Measurements from ENCODE around the gene ARHGEF2. TPM values are rescaled to one million over a fixed set of nuclear protein-coding genes. Genes with fewer than 3 reads are reported as not detected.

ARHGEF2 gene
- total RNA-seq, 1 donor: 116 TPM

- no peak for TF ChIP-seq CTCF (IDR thresholded peaks at IDR 0.05; ENCODE audit: insufficient read depth, low read length)
These were observed 6.2 kb downstream of the ARHGEF2 start for GRCh38 chr1:155971910-155972809.

GRCh38 chr1:155970531-155971167, 7.7 kb downstream of the ARHGEF2 start:
- no peak for TF ChIP-seq CTCF (IDR thresholded peaks at IDR 0.05; ENCODE audit: insufficient read depth, low read length)
- DNase-seq (ENCODE audit: low read depth): peak; percentile 88
- peak overlapping the region; percentile 33 for H3K4me3 ChIP-seq (ENCODE audit: low read depth, low read length)

More at GRCh38 chr1:155971910-155972809, 6.2 kb downstream of the ARHGEF2 start:
- H3K4me3 ChIP-seq (ENCODE audit: low read depth, low read length): no peak overlapping the region
- no peak for DNase-seq (ENCODE audit: low read depth)

DNA sequence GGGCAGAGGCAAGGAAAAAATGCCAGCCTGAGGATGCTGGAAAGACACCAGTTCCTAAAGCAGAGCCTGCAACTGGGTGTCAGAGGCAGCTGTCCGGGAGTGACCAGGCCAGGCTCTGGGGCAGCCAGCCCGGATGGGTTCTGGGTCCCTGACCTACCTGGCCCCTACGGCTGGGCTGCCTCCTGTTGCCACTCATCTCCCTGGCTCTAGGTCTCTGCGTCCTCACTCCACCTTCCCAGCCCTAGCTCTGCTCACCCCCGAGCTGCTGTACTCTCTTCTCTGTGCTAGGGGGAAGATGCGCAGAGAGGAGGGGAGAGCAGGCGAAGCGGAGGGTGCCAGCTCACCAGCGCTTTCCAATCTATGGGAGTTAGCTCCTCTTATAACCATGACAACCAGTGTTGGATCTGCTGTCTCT, 9.0 kb downstream of the ARHGEF2 start:
- H3K4me3 ChIP-seq (ENCODE audit: low read depth, low read length): no peak overlapping the region
- TF ChIP-seq CTCF (IDR thresholded peaks at IDR 0.05; ENCODE audit: insufficient read depth, low read length): no peak
- no peak for DNase-seq (ENCODE audit: low read depth)

GRCh38 chr1:155968670-155969069, 9.7 kb downstream of the ARHGEF2 start:
- H3K4me3 ChIP-seq (ENCODE audit: low read depth, low read length): no peak overlapping the region
- TF ChIP-seq CTCF (IDR thresholded peaks at IDR 0.05; ENCODE audit: insufficient read depth, low read length): no peak
- DNase-seq (ENCODE audit: low read depth): peak; percentile 33

- peak overlapping the region; percentile 5 for H3K4me3 ChIP-seq (ENCODE audit: low read depth, low read length)
- TF ChIP-seq CTCF (IDR thresholded peaks at IDR 0.05; ENCODE audit: insufficient read depth, low read length): no peak
- no peak for DNase-seq (ENCODE audit: low read depth)
These were observed 10.3 kb downstream of the ARHGEF2 start for GRCh38 chr1:155968051-155968400.

GRCh38 chr1:155967341-155968050, 10.9 kb downstream of the ARHGEF2 start:
- H3K4me3 ChIP-seq (ENCODE audit: low read depth, low read length): peak overlapping the region; percentile 5
- no peak for DNase-seq (ENCODE audit: low read depth)
- TF ChIP-seq CTCF (IDR thresholded peaks at IDR 0.05; ENCODE audit: insufficient read depth, low read length): no peak

Measured in fibroblast of the aortic adventitia (primary cell).